HepG2 (cell line): ENCODE results near the gene TMEM131.

ENCODE experiments used
- FOXP1 ChIP-seq, 2 experiments: fragments of 450-650 bp in 1 of 2; IDR thresholded peaks; 2 replicates each; pipeline ENCODE4 v1.6.1; 2017 to 2018; ENCODE audit warnings: antibody characterized with exemption in 1 of 2
- HBP1 ChIP-seq: IDR thresholded peaks from 2 replicates; pipeline ENCODE4 v1.6.1; 2016; ENCODE audit warnings: low read depth, control low read depth
- HNF4A ChIP-seq: sonication (generic); formaldehyde crosslinking; IDR thresholded peaks from 2 replicates; pipeline ENCODE4 v1.4.0; 2020; ENCODE audit warnings: missing genetic modification reagents
- JUND ChIP-seq: sonication (generic); formaldehyde crosslinking; IDR thresholded peaks from 2 replicates; pipeline ENCODE4 v1.8.0; 2022; ENCODE audit warnings: mild to moderate bottlenecking, missing genetic modification reagents
- NAIF1 ChIP-seq: sonication (generic); formaldehyde crosslinking; IDR thresholded peaks from 2 replicates; pipeline ENCODE4 v1.5.0; 2020; ENCODE audit warnings: mild to moderate bottlenecking, missing genetic modification reagents, borderline replicate concordance
- PRDM15 ChIP-seq: sonication (generic); formaldehyde crosslinking; IDR thresholded peaks from 2 replicates; pipeline ENCODE4 v1.4.0; 2020; ENCODE audit warnings: missing genetic modification reagents
- SIX4 ChIP-seq: sonication (generic); formaldehyde crosslinking; IDR thresholded peaks from 2 replicates; pipeline ENCODE4 v1.4.0; 2020; ENCODE audit warnings: missing genetic modification reagents
- ZNF33B ChIP-seq: sonication (generic); formaldehyde crosslinking; IDR thresholded peaks from 2 replicates; pipeline ENCODE4 v1.5.1; 2020; ENCODE audit warnings: mild to moderate bottlenecking, missing genetic modification reagents
- ZNF644 ChIP-seq: IDR thresholded peaks from 2 replicates; pipeline ENCODE4 v1.6.1; 2016; ENCODE audit warnings: low read depth

- TF ChIP-seq HBP1 (CRISPR knock-in tag) (no peak), HNF4A (CRISPR knock-in tag) (no peak), JUND (no peak), ZNF33B (no peak), PRDM15 (no peak), NAIF1 (no peak), SIX4 (no peak), FOXP1 (IDR thresholded peaks at IDR 0.05) (no peak), FOXP1 (CRISPR knock-in tag; IDR thresholded peaks at IDR 0.05) (no peak), ZNF644 (CRISPR knock-in tag) (no peak)
Measured at GRCh38 chr2:97707362-97708047, 288.2 kb downstream of the TMEM131 start.
